ENCODE data around the gene DCP1A.

- no peak for TF ChIP-seq CTCF (conservative IDR thresholded peaks at IDR 0.05 in 1 of 2, IDR thresholded peaks at IDR 0.05 in 1 of 2; ENCODE audit: extremely low read depth in 1 of 2, insufficient read depth in 1 of 2, low read depth in 1 of 2, low read length in 2 of 2)
- TF ChIP-seq EZH2 (IDR thresholded peaks at IDR 0.05; ENCODE audit: borderline replicate concordance, low read length) = no peak
Observed at GRCh38 chr3:53263907-53264306, 83.4 kb downstream of the DCP1A start.

Measured in mammary epithelial cell (primary cell).